ENCODE results near the gene U2SURP. TPM values are rescaled to one million over a fixed set of nuclear protein-coding genes. Genes with fewer than 3 reads are reported as not detected.

Gene U2SURP
- total RNA-seq, 2 donors from 2014 or later, result 59.4 to 70.2 TPM

GRCh38 chr3:142981108-142981507, 20.3 kb upstream of the U2SURP start:
- DNase-seq, result no peak
- H3K27me3 ChIP-seq, result no peaks in the 10 kb centered on the region
- no peak for TF ChIP-seq CTCF (IDR thresholded peaks at IDR 0.05)
- intact Hi-C loops (cut with DNase I), result loop anchor here (10.0 kb wide), 1 partner anchor 46 kb away; no protein-coding TSS in a partner anchor
- no peak overlapping the region for H3K9ac ChIP-seq (ENCODE audit: low read depth in 2 of 2, low read length in 2 of 2)
- H3K4me3 ChIP-seq, result no peak overlapping the region
- no peaks in the 10 kb centered on the region for H3K36me3 ChIP-seq
- no peaks in the 10 kb centered on the region for H3K4me1 ChIP-seq
- no peaks in the 10 kb centered on the region for H3K9me3 ChIP-seq
- H3K27ac ChIP-seq, result no peak overlapping the region

- Histone ChIP-seq H3K27ac (no peak overlapping the region), H3K36me3 (no peaks in the 10 kb centered on the region), H3K9ac (ENCODE audit: low read depth in 2 of 2, low read length in 2 of 2) (no peak overlapping the region), H3K27me3 (no peaks in the 10 kb centered on the region), H3K4me1 (no peaks in the 10 kb centered on the region), H3K9me3 (no peaks in the 10 kb centered on the region), H3K4me3 (no peak overlapping the region)
- no peak for DNase-seq
- intact Hi-C loops (cut with DNase I), result loop anchor here (10.0 kb wide), 1 partner anchor 47 kb away; no protein-coding TSS in a partner anchor
- TF ChIP-seq CTCF (IDR thresholded peaks at IDR 0.05), result no peak
These were observed 19.2 kb upstream of the U2SURP start for GRCh38 chr3:142982038-142982773.

- Histone ChIP-seq H3K4me3 (no peak overlapping the region), H3K27me3 (no peaks in the 10 kb centered on the region), H3K27ac (no peak overlapping the region), H3K4me1 (no peaks in the 10 kb centered on the region), H3K9ac (ENCODE audit: low read depth in 2 of 2, low read length in 2 of 2) (no peak overlapping the region), H3K9me3 (no peaks in the 10 kb centered on the region), H3K36me3 (no peaks in the 10 kb centered on the region)
- TF ChIP-seq CTCF (IDR thresholded peaks at IDR 0.05), result no peak
- DNase-seq, result no peak
- intact Hi-C loops (cut with DNase I), result loop anchor here (10.0 kb wide), 1 partner anchor 49 kb away; no protein-coding TSS in a partner anchor
These were observed 18.1 kb upstream of the U2SURP start for GRCh38 chr3:142983318-142983717.

GRCh38 chr3:142984255-142984654, 17.1 kb upstream of the U2SURP start:
- no peak overlapping the region for H3K9ac ChIP-seq (ENCODE audit: low read depth in 2 of 2, low read length in 2 of 2)
- H3K27ac ChIP-seq, result no peak overlapping the region
- no peaks in the 10 kb centered on the region for H3K27me3 ChIP-seq
- H3K4me3 ChIP-seq, result no peak overlapping the region
- intact Hi-C loops (cut with DNase I), result loop anchor here (10.0 kb wide), 1 partner anchor 49 kb away; no protein-coding TSS in a partner anchor
- no peaks in the 10 kb centered on the region for H3K36me3 ChIP-seq
- no peak for DNase-seq
- no peaks in the 10 kb centered on the region for H3K4me1 ChIP-seq
- no peak for TF ChIP-seq CTCF (IDR thresholded peaks at IDR 0.05)
- H3K9me3 ChIP-seq, result no peaks in the 10 kb centered on the region

- Histone ChIP-seq H3K27ac (no peak overlapping the region), H3K4me3 (no peak overlapping the region), H3K27me3 (no peaks in the 10 kb centered on the region), H3K9me3 (no peaks in the 10 kb centered on the region), H3K9ac (ENCODE audit: low read depth in 2 of 2, low read length in 2 of 2) (no peak overlapping the region), H3K4me1 (no peaks in the 10 kb centered on the region), H3K36me3 (no peaks in the 10 kb centered on the region)
- intact Hi-C loops (cut with DNase I), result loop anchor here (5.0 to 10.0 kb wide), 2 partner anchors 52 to 145 kb away; no protein-coding TSS in a partner anchor
- DNase-seq, result no peak
- peak; percentile 57 for TF ChIP-seq CTCF (IDR thresholded peaks at IDR 0.05)
These were observed 14.2 kb upstream of the U2SURP start for GRCh38 chr3:142987080-142987700.
